ENCODE measurements around the gene MRPL53. TPM values are rescaled to one million over a fixed set of nuclear protein-coding genes. Genes with fewer than 3 reads are reported as not detected.

Gene MRPL53
- total and polyA plus RNA-seq, 9 donors: 13.1 to 105 (median 77.1) TPM

DNA sequence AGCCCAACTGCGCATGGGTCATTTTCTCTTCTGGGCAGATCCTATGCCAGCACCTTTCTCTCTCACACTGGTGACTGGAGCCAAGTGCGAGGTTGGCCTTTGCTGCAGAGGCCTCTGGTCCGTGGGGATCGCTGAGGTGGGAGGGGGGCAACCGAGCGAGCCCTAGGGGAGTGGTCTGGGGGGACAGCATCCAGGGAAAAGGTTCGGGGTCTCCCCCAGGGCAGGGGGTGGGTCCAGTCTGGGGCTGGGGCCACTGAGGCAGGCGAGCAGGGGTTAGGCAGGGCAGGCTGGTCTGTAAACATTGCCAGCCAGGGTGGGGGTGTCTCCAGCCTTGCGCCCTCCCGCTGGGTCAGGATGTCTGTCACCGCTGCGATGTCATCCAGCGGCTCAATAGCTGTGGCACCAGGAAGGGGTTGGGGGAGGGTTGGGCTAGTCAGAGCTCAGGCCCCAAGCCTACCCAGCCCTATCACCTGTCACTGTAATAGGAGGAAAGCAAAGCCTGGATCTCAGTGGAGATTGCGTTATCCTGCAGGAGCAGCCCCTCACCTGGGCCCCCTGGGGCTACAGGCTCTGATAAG, 46.2 kb downstream of the MRPL53 start:
- Histone ChIP-seq H3K36me3 (no peaks in the 10 kb centered on the region), H3K4me1 (ENCODE audit: insufficient read depth) (peaks cover 2% of the 10 kb centered on the region), H3K27me3 (no peaks in the 10 kb centered on the region), H3K9me3 (no peaks in the 10 kb centered on the region), H3K4me3 (no peak overlapping the region), H3K27ac (no peak overlapping the region)
- DNase-seq: no peak
- intact Hi-C loops (cut with DNase I): no loop called here
- WGBS, 3 donors: 75 to 80% (median 77%) methylated on average over 13 to 14 of the region's 14 CpGs
- no peak for TF ChIP-seq EP300 (IDR thresholded peaks at IDR 0.05)

- Histone ChIP-seq H3K27me3 (no peaks in the 10 kb centered on the region), H3K9me3 (no peaks in the 10 kb centered on the region), H3K4me3 (no peak overlapping the region), H3K27ac (no peak overlapping the region), H3K4me1 (ENCODE audit: insufficient read depth) (peaks cover 3% of the 10 kb centered on the region), H3K36me3 (no peaks in the 10 kb centered on the region)
- no peak for DNase-seq
- WGBS, 3 donors: 67 to 72% (median 72%) methylated on average over 7 of the region's 7 CpGs
- intact Hi-C loops (cut with DNase I): no loop called here
- no peak for TF ChIP-seq CTCF (IDR thresholded peaks at IDR 0.05)
- no peak for TF ChIP-seq POLR2A (IDR thresholded peaks at IDR 0.05)
- TF ChIP-seq EP300 (IDR thresholded peaks at IDR 0.05): no peak
Measured at GRCh38 chr2:74425523-74425922, 47.0 kb downstream of the MRPL53 start.

DNA sequence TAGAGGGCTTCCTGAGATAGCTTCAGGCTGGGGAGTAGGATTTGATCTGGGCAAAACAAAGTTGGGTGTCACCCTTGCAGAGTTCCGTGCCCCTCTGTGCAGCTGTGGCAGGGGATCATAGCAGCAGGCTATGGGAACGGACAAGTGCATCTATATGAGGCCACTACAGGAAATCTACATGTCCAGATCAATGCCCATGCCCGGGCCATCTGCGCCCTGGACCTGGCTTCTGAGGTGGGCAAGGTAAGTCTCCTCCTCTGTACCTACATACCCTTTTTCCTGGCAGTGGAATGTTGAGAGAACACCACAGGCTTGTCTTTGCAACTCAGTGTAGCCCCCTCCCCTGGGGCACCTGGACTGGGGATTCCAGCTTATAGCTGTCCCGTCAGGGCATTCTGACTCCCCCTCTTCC, 47.5 kb downstream of the MRPL53 start:
- intact Hi-C loops (cut with DNase I): no loop called here
- Histone ChIP-seq H3K36me3 (no peaks in the 10 kb centered on the region), H3K27me3 (no peaks in the 10 kb centered on the region), H3K4me3 (no peak overlapping the region), H3K27ac (no peak overlapping the region), H3K9me3 (no peaks in the 10 kb centered on the region), H3K4me1 (ENCODE audit: insufficient read depth) (peaks cover 3% of the 10 kb centered on the region)
- no peak for DNase-seq
- 69 to 74% (median 72%) methylated on average over 5 of the region's 5 CpGs for WGBS, 3 donors
- TF ChIP-seq POLR2A (IDR thresholded peaks at IDR 0.05) (no peak), CTCF (IDR thresholded peaks at IDR 0.05) (no peak), EP300 (IDR thresholded peaks at IDR 0.05) (no peak)

DNA sequence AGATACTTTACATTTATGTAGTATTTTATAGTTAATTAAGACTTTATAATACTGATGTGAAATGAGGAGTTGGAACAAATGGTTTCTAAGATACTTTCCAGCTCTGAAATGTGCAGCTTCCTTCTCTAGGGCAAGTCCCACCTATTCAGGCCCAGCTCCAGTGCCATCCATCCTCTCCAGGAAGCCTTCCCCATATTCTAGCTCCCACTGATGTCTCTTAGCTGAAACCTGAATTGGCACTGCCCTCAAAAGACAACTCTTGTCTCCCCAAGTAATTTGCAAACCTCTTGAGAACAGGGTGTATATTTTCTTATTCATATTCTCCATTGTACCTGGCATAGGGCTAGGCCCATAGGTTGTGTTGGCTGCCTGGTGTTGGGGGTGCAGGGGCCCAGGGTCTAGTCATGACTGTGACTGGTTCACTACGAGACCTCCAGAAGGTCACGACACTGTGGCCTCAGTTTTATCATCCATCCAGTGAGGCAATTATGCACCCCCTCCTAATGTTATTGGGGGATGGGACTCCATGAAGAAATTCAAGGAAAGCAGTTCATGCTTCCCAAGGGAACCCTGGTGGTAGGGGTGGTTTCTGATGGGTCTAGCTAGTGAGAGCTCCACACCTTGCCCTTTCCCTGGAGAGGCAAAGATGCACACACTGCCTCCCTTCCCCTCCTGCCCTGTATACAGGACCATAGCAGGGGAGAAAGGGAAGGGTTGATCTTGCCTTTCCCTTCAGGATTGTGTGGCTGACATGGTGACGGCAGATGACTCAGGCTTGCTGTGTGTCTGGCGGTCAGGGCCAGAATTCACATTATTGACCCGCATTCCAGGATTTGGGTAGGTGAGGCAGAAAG, 48.1 kb downstream of the MRPL53 start:
- no peak overlapping the region for H3K4me3 ChIP-seq
- intact Hi-C loops (cut with DNase I): no loop called here
- DNase-seq: no peak
- 66 to 76% (median 73%) methylated on average over 5 of the region's 5 CpGs for WGBS, 3 donors
- TF ChIP-seq POLR2A (IDR thresholded peaks at IDR 0.05) (no peak), EP300 (IDR thresholded peaks at IDR 0.05) (no peak), CTCF (IDR thresholded peaks at IDR 0.05) (no peak)
- H3K4me1 ChIP-seq (ENCODE audit: insufficient read depth): peaks cover 3% of the 10 kb centered on the region
- no peaks in the 10 kb centered on the region for H3K9me3 ChIP-seq
- H3K36me3 ChIP-seq: no peaks in the 10 kb centered on the region
- H3K27ac ChIP-seq: no peak overlapping the region
- no peaks in the 10 kb centered on the region for H3K27me3 ChIP-seq

All from ovary (tissue), 9 donors.